Femur (tissue), 1 donor: Measurements from ENCODE around the gene TTC9C.
"Not testable (repeated sequence)": the region's sequence is repeated elsewhere in the genome, so short reads cannot be mapped to it uniquely, and the experiment has no call there.

Experiments
- DNase-seq: peaks from one replicate; pipeline ENCODE4 v3.0.0-alpha.2; 2017

Gene TTC9C

DNA sequence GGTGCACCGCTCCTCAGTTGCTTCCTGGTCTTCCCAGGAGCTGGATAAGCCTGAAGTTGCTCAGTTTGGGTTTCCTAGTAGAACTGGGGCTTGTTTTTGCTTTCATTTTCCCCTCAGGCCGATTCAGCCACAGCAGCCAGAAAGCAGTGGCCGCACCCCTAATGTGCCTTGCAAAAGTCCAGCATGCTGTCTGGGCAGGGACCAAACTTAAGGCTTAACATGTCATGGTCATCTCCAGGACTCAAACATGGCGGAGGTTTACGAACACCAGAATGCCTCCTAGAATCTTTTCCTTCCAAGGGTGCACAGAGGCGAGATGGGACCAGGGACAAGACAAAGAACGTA is 18.3 kb upstream of the TTC9C start:
- peak; percentile 47 for DNase-seq

DNA sequence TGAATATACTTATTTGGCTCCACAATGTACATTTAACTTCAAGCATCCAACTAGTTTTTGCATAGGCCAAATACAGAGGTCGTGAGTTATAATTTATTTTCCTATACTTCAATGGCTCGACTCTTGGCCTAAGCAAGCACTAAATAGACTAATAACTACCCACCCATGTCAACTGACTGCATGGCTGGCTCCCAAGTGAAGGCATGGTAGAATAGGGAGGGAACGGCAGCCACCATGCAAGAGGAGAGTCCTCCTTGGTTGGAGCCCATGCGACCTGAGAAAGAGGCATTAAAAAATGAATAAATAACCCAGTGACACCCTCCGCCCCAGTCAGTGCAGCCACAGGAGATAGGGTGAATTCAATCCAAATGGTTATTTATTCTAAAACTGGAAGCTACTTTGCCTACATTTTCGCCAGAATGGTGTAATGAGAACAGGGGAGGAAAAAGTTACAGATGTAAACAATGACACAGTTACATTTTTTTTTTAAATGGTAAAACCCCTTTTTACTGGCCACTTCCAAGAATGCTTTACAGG is 15.9 kb upstream of the TTC9C start:
- no peak for DNase-seq

DNA sequence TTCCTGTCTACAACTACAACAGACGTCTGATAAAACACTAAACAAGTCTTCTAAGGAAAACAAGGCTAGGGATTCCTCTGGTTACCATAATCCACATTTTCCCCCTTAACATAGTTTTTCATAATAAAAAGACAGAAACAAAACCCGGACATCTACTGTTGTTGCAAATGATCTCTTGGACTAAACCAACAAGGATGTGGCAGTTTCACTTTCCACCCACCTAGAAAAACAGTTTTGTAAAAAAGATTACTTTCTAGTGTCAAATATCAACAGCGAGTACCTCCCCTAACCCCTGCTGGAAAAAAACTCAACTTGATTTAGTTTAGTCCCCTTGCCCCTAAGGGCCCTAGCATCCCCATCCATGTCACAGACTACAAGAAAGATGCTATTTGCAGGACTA is 15.4 kb upstream of the TTC9C start:
- DNase-seq: no peak

DNA sequence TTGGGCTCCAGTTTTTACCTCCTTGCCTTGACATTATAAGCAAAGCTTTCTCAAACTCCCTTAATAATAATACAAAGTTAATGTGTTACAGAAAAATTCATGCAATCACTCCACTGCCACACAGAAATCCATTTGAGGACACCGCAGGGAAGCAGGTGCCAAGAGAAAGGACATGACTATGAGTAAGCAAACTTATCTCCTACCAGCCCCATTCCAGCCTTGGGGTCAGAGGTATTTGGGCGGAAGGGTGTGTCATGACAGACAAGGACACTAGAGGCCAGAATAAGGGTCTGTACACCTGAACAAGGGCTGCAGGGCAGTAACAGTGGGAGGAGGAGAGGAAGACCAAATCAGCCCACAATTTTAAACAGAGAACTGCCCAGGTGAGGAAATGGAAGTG is 14.9 kb upstream of the TTC9C start:
- DNase-seq: no peak

DNA sequence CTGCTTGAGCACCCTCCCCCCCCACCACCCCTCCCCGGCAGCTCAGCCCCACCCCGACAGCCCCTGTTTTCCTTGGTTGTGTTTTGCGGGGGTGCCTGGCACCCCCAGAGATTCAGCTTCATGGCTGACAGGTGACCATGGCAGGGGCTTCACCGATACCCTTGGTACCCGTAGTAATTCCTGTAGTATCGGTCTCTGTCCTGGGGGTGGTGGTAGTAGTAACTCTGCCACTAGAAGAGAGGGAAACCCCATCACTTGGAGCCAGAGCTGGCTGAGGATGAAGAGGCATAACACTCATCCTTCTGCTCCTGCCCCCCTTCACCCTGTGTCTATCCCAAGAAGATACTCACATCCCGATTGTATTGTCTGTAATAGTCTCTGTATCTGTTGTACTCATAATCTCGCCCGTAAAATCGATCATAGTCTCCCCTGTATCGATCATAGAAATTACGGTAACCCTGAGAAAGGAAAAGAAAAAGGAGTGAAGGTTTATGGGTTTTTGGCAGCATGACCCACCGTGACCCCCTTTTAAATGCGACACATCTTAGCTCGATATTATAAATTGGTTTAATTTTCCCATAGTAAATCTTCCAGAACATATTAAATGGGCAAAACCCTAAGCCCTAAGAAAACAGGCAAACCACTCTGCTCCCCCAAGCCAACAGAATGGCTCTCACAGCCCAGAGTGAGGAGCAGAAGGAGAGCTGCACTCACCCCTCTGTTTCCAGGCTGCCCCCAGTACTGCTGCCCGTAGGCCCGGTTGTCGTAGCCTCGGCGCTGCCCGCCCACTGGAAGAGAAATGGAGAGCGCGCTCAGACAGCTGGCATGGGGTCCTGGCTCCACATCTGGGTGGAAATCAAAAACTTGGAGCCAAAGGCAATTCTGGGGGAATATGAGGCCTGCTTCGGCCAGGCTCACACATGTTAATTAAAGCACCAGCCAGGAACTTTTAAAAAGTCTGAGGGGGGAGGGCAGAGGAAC is 12.8 kb upstream of the TTC9C start:
- no peak for DNase-seq

DNA sequence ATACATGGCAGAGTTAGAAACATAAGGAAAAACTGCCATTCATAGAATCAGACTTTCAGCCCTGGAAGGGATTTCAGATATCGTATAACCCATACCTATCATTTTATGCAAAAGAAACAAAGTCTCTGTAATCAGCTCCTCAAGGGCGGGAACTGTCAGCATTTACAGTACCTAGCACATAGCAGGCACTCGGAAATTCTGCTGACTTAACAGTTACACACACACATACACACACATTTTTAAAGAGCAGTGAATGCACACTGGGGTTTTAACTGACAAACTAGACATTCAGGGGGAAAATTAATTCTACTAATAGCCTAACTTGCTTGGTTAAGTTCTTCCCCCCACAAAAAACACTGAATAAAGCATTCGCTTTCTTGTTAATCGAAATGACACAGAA is 12.1 kb upstream of the TTC9C start:
- no peak for DNase-seq

DNA sequence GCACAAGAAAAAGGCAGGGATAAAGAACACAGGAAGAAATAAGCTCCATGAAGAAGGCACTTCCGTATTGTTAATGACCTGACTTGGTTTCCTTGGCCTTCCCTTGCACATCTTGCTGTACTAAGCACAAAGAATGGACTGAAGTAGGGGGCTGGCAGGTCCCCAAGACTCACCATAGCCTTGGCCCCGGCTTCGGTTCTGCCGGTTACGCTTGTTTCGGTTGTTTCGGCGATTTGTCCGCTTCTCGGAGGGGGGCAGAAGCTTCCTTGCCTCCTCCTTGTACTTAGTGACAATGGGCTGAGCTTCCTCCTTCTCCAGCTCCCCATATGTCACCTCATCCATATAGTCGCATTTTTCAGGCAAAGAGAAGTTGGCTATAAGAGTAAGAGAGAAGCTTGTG is 11.5 kb upstream of the TTC9C start:
- DNase-seq: no peak

DNA sequence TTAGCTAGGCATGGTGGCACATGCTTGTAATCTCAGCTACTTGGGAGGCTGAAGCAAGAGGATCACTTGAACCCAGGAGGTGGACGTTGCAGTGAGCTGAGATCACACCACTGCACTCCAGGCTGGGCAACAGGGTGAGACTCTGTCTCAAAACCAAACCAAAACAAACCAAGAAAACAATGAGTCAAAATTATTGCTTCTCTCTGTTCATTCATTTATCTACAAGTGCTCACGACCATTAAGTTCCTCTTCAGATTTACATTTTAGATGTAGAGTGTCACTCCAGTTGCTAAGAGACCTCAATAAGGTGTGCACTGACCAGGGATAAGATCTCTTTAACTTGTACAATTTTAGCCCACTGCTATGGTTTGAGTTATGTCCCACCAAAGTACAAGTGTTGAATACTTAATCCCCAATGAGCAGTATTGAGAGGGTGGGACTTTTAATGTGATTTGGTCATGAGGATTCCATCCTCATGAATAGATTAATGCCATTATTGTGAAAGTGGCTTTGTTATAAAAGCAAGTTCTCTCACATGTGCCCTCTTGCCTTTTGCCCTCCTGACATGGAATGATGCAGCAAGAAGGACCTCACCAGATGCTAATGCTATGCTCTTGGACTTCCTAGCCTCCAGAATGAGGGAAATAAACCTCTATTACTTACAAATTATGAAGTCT is 8.8 kb upstream of the TTC9C start:
- no peak for DNase-seq

DNA sequence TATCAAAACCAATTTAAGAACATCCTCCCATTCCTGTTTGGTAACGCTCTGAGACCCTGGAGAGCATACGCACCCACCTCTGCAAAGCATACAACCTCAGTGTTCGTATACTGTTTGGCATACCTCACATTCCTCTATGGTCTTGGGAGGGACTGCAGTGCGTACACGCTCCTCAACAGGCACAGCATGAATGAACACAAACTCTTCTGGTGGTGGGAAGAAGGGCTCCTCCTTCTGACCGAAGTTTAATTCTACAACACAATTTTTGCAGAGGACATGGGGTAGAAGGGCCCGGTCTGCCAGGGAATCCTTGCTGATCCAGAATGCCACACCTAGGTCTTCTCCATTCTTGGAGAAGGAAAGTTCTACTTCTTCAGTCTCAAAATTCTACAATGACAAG is 6.3 kb upstream of the TTC9C start:
- DNase-seq: no peak

DNA sequence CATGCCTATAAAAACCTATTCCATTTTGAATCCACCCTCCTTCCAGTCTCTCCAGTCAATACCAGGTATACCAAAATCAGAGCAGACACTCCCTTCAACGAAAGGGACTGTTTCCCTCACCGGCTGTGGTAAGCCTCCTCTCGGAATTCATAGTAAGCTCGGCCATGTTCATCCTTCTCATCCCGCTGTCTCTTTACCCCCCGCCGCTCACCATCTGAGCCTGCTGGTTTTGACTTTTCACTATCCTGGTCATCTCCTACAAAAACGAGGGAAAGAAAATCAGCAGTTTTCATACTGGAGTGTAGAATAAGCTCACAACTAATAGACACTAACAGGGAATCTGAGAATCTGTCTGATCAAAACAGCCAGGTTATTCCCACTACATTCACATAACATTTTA is 4.1 kb upstream of the TTC9C start:
- no peak for DNase-seq

DNA sequence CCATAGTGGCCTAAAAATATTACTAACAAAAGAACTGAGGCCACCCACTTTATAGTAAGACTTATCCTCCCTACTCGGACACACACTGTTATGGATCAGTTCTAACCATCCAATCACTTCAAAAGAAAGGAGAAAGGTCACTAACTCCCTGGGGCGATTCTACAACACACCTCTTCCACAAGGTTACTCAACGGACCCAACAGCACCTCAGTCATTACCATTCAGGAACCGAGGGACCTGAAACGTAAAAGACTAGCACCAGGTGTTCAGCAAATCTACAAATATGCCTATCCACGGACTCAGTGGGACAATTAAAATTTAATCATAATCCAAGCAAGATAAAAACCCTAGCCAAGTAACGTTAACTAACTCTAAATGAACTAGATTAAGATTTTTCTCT is 2.6 kb upstream of the TTC9C start:
- no peak for DNase-seq

DNA sequence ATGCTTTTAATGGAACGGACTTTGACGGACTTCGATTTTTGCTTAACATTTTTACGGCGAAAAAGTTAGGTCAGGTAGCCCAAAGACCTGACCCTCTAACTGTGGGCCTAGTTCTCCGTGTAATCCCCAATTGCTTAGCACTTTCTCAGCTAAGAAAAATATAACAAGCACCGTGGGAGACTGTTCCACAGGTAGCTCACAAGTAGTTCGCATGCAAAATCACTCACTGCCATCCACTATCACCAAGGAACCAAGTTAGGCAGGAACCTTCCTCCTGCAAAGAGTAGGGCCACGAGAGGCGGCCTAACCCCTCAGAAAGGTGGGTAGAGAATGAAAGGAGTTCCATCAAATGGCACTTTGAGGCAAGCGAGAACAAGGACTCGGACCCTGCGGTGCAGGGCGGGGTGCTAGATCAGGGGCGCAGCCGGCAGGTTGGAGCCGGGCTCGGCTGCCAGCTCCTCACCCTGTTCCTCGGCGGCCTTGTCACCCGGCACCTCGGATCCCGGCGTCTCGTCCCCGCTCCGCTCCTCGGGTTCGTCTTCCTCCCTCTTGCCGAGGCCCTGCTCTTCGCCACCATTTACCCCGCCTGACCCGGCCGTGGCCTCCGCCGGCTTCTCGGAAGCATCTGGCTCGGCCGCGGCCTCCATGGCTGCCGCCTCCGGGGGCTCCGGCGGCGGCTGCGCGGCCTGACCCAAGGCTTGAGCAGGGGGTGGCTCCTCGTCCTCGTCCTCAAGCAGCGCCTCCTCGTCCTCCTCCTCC is 2.0 kb upstream of the TTC9C start:
- DNase-seq: no peak

DNA sequence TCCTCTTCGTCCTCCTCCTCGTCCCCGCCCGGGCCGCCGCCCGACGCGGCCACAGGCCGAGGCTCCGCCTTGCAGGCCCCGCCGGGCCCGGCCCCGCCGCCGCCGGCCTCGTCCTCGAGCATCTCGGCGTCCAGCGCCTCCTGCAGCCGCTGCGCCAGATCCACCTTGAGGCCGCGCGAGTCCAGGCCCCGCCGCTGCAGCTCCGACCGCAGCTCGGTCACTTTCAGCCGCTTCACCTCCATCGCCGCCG is 1.4 kb upstream of the TTC9C start:
- DNase-seq: no peak

DNA sequence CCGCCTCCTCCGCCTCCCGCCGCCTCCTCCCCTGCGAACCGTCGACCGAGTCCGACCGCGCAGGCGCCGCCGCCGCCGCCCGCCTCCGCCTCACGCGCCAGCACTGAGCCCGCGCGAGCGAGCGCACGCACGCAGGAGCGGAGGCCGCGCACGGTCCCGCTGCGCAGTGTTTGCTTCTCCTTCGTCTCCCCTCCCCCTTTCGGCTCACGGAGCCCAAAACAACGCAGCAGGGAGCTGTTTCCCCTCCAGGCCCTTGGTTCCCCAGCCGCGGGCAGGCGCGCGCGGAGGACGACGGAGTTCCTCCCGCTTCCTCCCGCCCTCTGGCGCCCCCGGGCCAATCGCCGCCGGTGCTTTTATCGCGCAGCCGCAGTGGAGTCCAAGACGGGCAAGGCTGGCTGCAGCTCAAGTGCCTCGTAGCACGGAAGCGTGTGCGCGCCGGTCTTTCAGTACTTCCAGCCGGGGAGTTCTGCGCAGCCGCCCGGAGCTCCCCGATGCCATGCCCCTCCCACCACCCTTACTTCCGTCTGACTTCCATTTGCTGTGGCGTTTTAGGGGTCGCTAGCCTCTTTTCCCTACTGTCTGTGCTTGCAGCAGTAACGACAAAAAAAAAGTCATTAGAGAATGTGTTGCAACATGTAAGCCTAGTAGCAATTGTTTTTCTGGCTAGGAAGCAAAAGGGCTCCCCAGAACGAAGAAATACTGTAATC is 968 bp upstream of the TTC9C start, which contains the start of gene HNRNPUL2:
Gene HNRNPUL2 (minus strand): TSS at position 293 of the 707 bp plus-strand sequence. CDS start 301 bp downstream, outside the sequence.
- peak; percentile 99 for DNase-seq

DNA sequence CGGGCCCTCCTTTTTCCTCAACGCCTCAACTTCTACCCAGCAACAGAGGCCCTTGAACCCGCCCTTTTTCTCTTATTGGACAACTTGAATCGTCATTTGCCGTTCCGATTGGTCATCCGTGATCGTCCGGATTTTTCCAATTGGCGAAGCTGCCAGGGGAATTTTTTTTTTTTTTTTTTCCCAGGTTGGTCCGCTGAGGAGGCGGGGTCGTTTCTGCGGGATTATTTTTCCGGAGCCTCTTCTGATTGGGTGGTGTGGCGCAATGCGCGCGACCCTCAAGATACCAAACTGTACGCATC is 465 bp upstream of the TTC9C start:
- peak; percentile 95 for DNase-seq

DNA sequence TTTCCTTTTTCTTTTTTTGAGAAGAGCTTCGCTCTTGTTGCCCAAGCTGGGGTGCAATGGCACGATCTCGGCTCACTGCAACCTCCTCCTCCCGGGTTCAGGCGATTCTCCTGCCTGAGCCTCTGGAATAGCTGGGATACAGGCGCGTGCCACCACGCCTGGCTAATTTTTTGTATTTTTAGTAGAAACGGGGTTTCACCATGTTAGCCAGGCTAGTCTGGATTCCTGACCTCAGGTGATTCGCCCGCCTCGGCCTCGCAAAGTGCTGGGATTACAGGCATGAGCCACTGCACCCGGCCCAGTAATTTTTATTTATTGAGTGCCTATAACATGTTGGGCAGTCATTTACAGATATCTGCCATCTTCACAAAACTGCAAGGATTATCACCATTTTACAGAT is 1.8 kb downstream of the TTC9C start:
- not testable (repeated sequence) for DNase-seq

DNA sequence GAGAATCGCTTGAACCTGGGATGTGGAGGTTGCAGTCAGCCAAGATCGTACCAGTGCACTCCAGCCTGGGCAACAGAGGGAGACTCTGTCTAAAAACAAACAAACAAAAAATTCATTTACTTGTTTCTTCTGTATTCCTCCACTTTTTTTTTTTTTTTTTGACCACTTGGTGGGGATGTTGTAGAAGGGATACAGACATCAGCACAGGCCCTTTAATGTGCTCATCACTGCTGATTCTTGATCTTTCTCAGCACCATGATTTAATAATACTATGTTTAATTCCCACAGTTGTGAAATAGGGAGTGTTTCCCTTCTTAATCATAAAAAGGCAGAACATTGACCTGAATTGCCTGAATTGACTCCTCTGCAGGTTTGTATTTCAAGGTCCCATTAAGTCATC is 4.5 kb downstream of the TTC9C start:
- no peak for DNase-seq

DNA sequence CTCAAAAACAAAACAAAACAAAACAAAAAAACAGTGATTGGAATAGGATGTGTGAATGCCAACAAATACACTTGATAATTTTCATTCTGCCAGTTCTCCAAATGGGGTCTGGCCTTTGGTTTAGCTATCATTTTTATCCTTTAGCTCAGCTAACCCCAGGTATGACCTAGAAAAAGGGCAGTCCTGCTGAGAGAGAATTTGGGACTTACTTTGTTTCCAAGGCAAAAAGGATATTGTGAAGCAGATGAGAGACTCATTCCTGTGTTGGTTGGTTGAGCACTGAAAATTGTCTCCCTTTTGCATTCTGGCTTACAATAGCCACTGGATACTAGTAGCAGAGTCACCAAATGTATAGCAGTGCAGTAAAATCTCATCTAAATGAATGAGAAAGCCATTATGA is 8.9 kb downstream of the TTC9C start:
- no peak for DNase-seq

DNA sequence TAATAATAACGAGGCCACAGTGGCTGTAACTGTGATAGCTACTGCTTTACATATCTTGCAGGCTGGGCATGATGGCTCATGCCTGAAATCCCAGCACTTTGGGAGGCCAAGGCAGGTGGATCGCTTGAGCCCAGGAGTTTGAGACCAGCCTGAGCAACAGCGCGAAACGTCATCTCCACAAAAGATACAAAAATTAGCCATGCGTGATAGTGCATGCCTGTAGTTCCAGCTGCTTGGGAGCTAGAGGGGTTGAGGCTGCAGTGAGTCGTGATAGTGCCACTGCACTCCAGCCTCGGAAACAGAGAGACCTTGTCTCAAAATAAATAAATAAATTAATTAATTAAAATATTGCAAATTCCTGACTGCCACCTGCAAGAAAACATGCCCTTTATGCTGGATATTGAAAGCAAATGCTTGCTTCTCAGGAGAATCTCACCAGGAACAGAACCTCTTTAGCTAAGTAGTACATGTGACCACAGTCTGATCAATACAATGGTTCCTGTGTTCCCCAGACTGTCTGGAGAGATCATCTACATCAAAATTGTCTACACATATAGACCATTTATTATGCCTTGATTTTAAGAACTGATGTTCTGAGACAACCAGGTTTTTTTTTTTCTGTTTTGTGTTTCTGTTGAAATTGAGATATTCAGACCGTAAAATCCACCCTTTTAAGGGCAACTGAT is 19.3 kb downstream of the TTC9C start:
- no peak for DNase-seq

DNA sequence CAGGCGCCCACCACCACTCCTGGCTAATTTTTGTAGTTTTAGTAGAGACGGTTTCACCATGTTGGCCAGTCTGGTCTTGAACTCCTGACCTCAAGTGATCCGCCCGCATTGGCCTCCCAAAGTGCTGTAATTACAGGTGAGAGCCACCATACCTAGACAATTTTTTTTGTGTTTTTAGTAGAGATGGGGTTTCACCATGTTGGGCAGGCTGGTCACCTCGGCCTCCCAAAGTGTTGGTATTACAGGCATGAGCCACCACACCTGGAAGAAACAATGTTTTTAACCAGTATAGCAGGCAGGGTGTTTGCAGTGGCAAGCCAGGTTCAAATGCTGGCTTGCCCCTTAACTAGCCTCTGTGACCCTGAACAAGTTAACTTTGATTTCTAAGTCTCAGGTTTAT is 21.6 kb downstream of the TTC9C start:
- DNase-seq: not testable (repeated sequence)

DNA sequence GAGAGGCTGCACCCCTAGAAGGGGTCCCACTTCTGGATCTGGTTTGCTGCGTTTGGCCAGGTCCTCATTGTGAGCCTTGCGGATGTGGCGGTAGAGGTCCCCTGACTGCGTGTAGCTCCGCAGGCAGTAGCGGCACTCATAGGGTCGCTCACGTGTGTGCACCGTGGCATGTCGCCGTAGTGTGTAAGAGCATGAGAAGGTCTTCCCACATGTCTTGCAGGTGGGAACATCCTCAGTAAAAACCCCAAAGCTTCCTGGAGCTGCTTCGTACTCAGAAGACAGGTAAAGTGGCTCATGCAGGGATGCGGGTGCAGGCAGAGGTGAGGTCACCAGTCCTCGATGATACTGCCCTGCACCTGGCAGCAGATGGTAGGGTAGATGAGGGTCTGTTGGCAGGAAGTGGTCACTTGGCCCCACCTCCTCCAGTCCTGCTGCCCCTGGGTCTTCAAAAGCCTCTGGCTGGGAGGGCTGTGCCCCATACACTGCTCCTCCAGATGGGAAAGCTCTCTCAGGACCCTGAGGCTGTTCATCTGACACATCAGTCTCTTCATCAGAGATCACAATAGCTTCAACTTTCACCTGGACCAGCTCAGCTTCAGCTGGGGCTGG is 24.0 kb downstream of the TTC9C start:
- no peak for DNase-seq
